Subcutaneous adipose tissue (tissue), 4 donors: ENCODE measurements around the gene VARS2. TPM values are rescaled to one million over a fixed set of nuclear protein-coding genes. Genes with fewer than 3 reads are reported as not detected.

ENCODE experiments used
- total RNA-seq, 4 donors: library from RNA; depleted of rRNA; stranded (reverse); fragments of >200 nt; gene quantifications; one replicate each; pipeline ENCODE4 v1.1.0, GENCODE V29; 2016
- TF ChIP-seq, protein P1 (sequence below): fragments of 450-650 bp; IDR thresholded peaks from one replicate; pipeline ENCODE4 v1.5.1; 2016; ENCODE audit warnings: low read depth, mild to moderate bottlenecking, control low read depth, antibody characterized with exemption, moderate library complexity

Gene VARS2
- total RNA-seq, 4 donors from 2014 or later, result 9.1 to 40.3 (median 10.8) TPM

DNA sequence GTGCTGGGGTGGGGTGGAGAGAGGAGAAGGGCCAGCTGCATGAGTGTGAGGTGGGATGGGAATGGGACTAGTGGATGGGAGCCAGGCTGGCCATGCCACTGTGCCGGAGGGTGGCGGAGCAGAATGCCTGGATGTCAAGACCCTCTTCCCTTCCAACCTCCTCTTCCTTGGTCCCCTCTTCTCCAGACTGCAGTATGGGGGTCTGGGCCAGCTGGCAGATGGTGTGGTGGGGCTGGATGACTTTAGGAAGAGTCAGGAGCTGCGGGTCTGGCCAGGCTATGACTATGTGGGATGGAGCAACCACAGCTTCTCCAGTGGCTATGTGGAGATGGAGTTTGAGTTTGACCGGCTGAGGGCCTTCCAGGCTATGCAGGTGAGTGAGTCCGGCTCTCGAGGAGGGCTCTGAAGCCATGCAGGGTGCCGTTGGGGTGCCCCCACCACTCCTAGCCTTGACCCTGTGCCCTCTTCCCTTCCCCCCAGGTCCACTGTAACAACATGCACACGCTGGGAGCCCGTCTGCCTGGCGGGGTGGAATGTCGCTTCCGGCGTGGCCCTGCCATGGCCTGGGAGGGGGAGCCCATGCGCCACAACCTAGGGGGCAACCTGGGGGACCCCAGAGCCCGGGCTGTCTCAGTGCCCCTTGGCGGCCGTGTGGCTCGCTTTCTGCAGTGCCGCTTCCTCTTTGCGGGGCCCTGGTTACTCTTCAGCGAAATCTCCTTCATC, 22.1 kb upstream of the VARS2 start:
- TF ChIP-seq, protein P1, sequence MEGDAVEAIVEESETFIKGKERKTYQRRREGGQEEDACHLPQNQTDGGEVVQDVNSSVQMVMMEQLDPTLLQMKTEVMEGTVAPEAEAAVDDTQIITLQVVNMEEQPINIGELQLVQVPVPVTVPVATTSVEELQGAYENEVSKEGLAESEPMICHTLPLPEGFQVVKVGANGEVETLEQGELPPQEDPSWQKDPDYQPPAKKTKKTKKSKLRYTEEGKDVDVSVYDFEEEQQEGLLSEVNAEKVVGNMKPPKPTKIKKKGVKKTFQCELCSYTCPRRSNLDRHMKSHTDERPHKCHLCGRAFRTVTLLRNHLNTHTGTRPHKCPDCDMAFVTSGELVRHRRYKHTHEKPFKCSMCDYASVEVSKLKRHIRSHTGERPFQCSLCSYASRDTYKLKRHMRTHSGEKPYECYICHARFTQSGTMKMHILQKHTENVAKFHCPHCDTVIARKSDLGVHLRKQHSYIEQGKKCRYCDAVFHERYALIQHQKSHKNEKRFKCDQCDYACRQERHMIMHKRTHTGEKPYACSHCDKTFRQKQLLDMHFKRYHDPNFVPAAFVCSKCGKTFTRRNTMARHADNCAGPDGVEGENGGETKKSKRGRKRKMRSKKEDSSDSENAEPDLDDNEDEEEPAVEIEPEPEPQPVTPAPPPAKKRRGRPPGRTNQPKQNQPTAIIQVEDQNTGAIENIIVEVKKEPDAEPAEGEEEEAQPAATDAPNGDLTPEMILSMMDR, result no peak

- TF ChIP-seq, protein P1, result no peak
Observed at GRCh38 chr6:30893001-30893591, 20.9 kb upstream of the VARS2 start.

DNA sequence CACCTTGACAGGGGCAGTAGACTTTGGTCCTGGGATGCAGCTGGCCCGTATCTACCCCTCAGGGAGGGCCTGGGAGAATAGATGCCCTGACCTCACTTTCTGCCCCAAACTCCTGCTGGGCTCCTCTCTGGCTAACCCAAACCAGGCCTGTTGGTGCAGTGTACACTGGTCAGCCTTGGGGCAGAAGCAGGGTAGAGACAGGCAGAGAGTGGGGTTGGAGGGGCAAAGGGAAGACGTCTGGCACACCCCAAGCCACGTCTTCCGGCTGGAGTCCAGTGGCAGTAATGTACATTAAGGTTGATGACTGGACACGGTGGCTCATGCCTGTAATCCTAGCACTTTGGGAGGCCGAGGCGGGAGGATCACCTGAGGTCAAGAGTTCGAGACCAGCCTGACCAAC, 20.4 kb upstream of the VARS2 start:
- TF ChIP-seq, protein P1, result no peak

GRCh38 chr6:30894381-30894780, 19.7 kb upstream of the VARS2 start:
- TF ChIP-seq, protein P1, result no peak

- TF ChIP-seq, protein P1, result no peak
Observed at GRCh38 chr6:30894935-30895334, 19.1 kb upstream of the VARS2 start.

- TF ChIP-seq, protein P1, result no peak
Observed at GRCh38 chr6:30895343-30895742, 18.7 kb upstream of the VARS2 start.

DNA sequence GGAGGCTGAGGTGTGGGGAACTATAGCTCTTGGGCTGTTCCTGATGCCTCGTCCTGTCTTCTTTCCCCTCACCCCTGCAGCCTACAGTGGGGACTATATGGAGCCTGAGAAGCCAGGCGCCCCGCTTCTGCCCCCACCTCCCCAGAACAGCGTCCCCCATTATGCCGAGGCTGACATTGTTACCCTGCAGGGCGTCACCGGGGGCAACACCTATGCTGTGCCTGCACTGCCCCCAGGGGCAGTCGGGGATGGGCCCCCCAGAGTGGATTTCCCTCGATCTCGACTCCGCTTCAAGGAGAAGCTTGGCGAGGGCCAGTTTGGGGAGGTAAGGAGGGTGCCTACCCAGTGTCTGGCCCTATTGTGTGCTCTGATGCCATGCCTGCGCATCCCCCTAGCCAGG, 17.5 kb upstream of the VARS2 start:
- TF ChIP-seq, protein P1, result no peak
